HEK293 (cell line): ENCODE data around the gene FKBP5.
"Not testable (repeated sequence)": the region's sequence is repeated elsewhere in the genome, so short reads cannot be mapped to it uniquely, and the experiment has no call there.

Source experiments
- CTCF ChIA-PET: fragments of 350-600 bp; formaldehyde crosslinking; extraction: SDS; loops from one replicate; lab custom pipeline; 2021; ENCODE audit warnings: antibody characterized with exemption; lab: Yijun Ruan, JAX
- POLR2A ChIA-PET: fragments of 300-600 bp; formaldehyde crosslinking; extraction: SDS; loops from one replicate; lab custom pipeline; 2020; ENCODE audit warnings: antibody characterized with exemption, inconsistent platforms; lab: Yijun Ruan, JAX
- H3K27ac ChIP-seq: fragments of 200-500 bp; sonication (Bioruptor generic); 2 replicates; pipeline ENCODE4 v1.5.1; 2014; ENCODE audit warnings: low read depth, low read length, control low read depth, inconsistent platforms; ENCODE audit errors: extremely low read depth
- H3K36me3 ChIP-seq, 2 experiments: fragments of 200-500 bp in 1 of 2; sonication (Bioruptor generic) in 1 of 2; 1 replicate in 1 of 2; 2 replicates in 1 of 2; pipeline ENCODE4 v1.5.1; 2014 to 2017; ENCODE audit warnings: inconsistent platforms in 2 of 2, low read length in 2 of 2; ENCODE audit not compliant: control insufficient read depth in 2 of 2, insufficient read depth in 1 of 2
- H3K4me1 ChIP-seq: fragments of 200-500 bp; sonication (Bioruptor generic); 2 replicates; pipeline ENCODE4 v1.5.1; 2014; ENCODE audit warnings: mild to moderate bottlenecking, low read length, inconsistent platforms; ENCODE audit not compliant: control insufficient read depth, insufficient read depth
- H3K4me3 ChIP-seq: 2 replicates; pipeline ENCODE4 v1.5.1; 2011; ENCODE audit warnings: low read depth, mild to moderate bottlenecking, control low read depth, low read length, moderate library complexity
- H3K9me3 ChIP-seq: fragments of 200-500 bp; sonication (Bioruptor generic); 2 replicates; pipeline ENCODE4 v1.5.1; 2014; ENCODE audit warnings: low read depth, low read length, inconsistent platforms; ENCODE audit not compliant: control insufficient read depth, insufficient read depth
- BCL11A ChIP-seq: fragments of 450-650 bp; formaldehyde crosslinking; IDR thresholded peaks from 2 replicates; pipeline ENCODE4 v1.5.1; 2016; ENCODE audit warnings: low read depth, missing biosample characterization, missing genetic modification characterization
- KLF7 ChIP-seq: fragments of 450-650 bp; formaldehyde crosslinking; IDR thresholded peaks from 2 replicates; pipeline ENCODE4 v1.5.1; 2016; ENCODE audit warnings: missing biosample characterization, missing genetic modification characterization, borderline replicate concordance
- KLF9 ChIP-seq: fragments of 450-650 bp; formaldehyde crosslinking; IDR thresholded peaks from 2 replicates; pipeline ENCODE4 v1.5.1; 2016; ENCODE audit warnings: missing biosample characterization, missing genetic modification characterization, low read depth
- OSR2 ChIP-seq: fragments of 450-650 bp; formaldehyde crosslinking; IDR thresholded peaks from 2 replicates; pipeline ENCODE4 v1.5.1; 2016; ENCODE audit warnings: missing biosample characterization, missing genetic modification characterization
- OVOL3 ChIP-seq: fragments of 450-650 bp; formaldehyde crosslinking; IDR thresholded peaks from 2 replicates; pipeline ENCODE4 v1.5.1; 2016; ENCODE audit warnings: missing biosample characterization, missing genetic modification characterization
- SETDB1 ChIP-seq: IDR thresholded peaks from one replicate; pipeline ENCODE4 v1.6.1; 2017; ENCODE audit warnings: mild to moderate bottlenecking, low read length, moderate library complexity, mixed read lengths; ENCODE audit not compliant: insufficient read length
- SP7 ChIP-seq: fragments of 450-650 bp; formaldehyde crosslinking; IDR thresholded peaks from 2 replicates; pipeline ENCODE4 v1.5.1; 2016; ENCODE audit warnings: missing biosample characterization, missing genetic modification characterization
- ZFHX2 ChIP-seq: fragments of 450-650 bp; formaldehyde crosslinking; conservative IDR thresholded peaks from 2 replicates; pipeline ENCODE4 v1.5.1; 2016; ENCODE audit warnings: missing biosample characterization, missing genetic modification characterization
- ZNF121 ChIP-seq: fragments of 450-650 bp; formaldehyde crosslinking; IDR thresholded peaks from 2 replicates; pipeline ENCODE4 v1.5.1; 2016; ENCODE audit warnings: missing biosample characterization, missing genetic modification characterization
- ZNF214 ChIP-seq: fragments of 450-650 bp; formaldehyde crosslinking; IDR thresholded peaks from 2 replicates; pipeline ENCODE4 v1.5.1; 2017; ENCODE audit warnings: missing biosample characterization, mild to moderate bottlenecking, missing genetic modification characterization, borderline replicate concordance
- ZNF292 ChIP-seq: fragments of 450-650 bp; formaldehyde crosslinking; IDR thresholded peaks from 2 replicates; pipeline ENCODE4 v1.5.1; 2016; ENCODE audit warnings: low read depth, missing biosample characterization, missing genetic modification characterization, borderline replicate concordance
- ZNF391 ChIP-seq: fragments of 450-650 bp; formaldehyde crosslinking; IDR thresholded peaks from 2 replicates; pipeline ENCODE4 v1.5.1; 2016; ENCODE audit warnings: low read depth, missing biosample characterization, missing genetic modification characterization, borderline replicate concordance
- ZNF394 ChIP-seq: fragments of 450-650 bp; formaldehyde crosslinking; IDR thresholded peaks from 2 replicates; pipeline ENCODE4 v1.5.1; 2016; ENCODE audit warnings: missing biosample characterization, missing genetic modification characterization, mild to moderate bottlenecking, moderate library complexity, borderline replicate concordance
- ZNF701 ChIP-seq: fragments of 450-650 bp; formaldehyde crosslinking; IDR thresholded peaks from 2 replicates; pipeline ENCODE4 v1.5.1; 2016; ENCODE audit warnings: missing biosample characterization, missing genetic modification characterization
- TF ChIP-seq, protein P1 (sequence below): fragments of 450-650 bp; formaldehyde crosslinking; IDR thresholded peaks from 2 replicates; pipeline ENCODE4 v1.5.1; 2016; ENCODE audit warnings: missing biosample characterization, missing genetic modification characterization

The FKBP5 gene

DNA sequence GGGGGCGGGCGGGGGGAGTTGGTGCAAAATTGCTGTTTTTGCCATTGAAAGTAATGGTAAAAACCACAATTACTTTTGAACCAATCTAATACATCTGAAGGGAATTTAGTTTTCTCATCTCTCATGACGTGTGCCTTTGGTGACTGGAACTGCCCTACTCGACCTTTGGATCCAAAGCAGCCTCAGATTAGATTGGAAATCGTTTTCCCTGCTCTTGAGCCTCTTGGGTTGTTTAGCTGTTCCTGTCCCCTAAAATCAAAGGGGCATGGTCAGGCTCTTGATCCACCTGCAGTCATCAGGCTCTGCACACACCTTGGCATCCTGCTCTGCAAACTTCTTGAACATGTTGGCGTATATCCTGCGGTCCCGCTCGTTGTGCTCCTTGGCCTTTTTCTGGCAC lies 112.0 kb downstream of the FKBP5 start:
- peaks cover 3 to 23% of the 10 kb centered on the region in 2 experiments for H3K36me3 ChIP-seq
- peaks cover 2% of the 10 kb centered on the region; the same call in 1 of the 2 replicates for H3K4me1 ChIP-seq
- H3K4me3 ChIP-seq = no peak overlapping the region
- no peak overlapping the region for H3K27ac ChIP-seq
- H3K9me3 ChIP-seq = no peaks in the 10 kb centered on the region
- TF ChIP-seq ZNF121 (tag by site-specific recombination) (no peak), ZNF214 (tag by site-specific recombination) (no peak)
- ChIA-PET CTCF (interaction anchor here (0.8 to 13.8 kb wide), 2 partner anchors 24 to 161 kb away, joined by 4 to 258 read pairs; partner anchors contain the start of gene ARMC12), POLR2A (no interaction called here)

DNA sequence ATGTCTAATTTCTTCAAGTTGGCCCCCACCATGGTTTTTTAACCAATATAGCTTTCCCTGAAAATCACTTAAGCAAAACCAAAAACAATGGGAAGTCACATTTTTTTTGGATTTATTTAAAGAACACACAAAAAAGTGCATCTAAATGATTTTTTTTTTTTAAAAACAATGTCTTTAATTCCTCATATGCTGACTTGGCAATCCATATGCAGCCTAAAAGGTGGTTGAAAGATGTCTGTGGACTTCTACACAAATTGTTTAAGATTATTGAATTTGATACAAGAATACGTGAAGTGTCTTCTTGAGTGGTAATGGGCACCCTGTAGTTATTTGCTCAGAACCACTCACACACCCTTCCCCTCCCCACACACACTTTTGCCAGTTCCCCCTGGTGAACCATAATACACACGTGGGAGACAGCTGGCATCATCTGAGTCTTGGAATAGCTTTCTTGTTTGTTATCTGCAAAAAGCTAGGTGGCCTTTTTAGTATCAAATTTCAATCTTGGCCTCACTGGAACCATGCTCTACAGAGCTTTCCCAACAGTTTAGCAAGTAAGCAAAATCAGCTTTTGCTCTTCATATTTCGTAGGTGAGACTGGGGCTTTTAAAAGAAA lies 115.1 kb downstream of the FKBP5 start:
- peaks cover 3 to 23% of the 10 kb centered on the region in 2 experiments for H3K36me3 ChIP-seq

DNA sequence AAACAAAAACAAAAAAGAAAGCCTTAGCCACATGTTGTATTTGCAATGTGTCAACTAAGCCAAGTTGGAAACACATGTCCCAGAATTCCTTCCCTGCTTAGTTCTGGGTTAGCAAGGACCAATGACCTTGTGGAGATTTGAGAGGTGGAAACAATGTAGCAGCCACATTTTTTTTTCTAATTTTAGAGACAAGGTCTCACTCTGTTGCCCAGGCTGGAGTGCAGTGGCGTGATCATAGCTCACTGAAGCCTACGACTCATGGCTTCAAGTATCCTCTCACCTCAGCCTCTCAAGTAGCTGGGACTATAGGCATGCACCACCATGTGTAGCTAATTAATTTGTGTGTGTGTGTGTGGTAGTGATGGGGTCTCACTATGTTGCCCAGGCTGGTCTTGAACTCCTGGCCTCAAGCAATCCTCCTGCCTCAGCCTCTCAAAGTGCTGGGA lies 117.8 kb downstream of the FKBP5 start:
- H3K4me3 ChIP-seq, CTCF ChIA-PET, H3K27ac ChIP-seq, H3K9me3 ChIP-seq, H3K4me1 ChIP-seq: not testable (repeated sequence)
- TF ChIP-seq OSR2 (tag by site-specific recombination) = peak; percentile 26; the same call in 1 of the 2 replicates
- TF ChIP-seq, protein P1, sequence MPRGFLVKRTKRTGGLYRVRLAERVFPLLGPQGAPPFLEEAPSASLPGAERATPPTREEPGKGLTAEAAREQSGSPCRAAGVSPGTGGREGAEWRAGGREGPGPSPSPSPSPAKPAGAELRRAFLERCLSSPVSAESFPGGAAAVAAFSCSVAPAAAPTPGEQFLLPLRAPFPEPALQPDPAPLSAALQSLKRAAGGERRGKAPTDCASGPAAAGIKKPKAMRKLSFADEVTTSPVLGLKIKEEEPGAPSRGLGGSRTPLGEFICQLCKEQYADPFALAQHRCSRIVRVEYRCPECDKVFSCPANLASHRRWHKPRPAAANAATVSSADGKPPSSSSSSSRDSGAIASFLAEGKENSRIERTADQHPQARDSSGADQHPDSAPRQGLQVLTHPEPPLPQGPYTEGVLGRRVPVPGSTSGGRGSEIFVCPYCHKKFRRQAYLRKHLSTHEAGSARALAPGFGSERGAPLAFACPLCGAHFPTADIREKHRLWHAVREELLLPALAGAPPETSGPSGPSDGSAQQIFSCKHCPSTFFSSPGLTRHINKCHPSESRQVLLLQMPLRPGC (tag by site-specific recombination) = peak; percentile 53; the same call in 1 of the 2 replicates
- TF ChIP-seq ZNF121 (tag by site-specific recombination) = peak; percentile 91
- H3K36me3 ChIP-seq = peaks cover 3 to 15% of the 10 kb centered on the region in 2 experiments; a peak in 2 of 3 replicates
- POLR2A ChIA-PET = interaction anchor here (0.9 kb wide), 1 partner anchor 98 kb away, joined by 3 read pairs; no protein-coding TSS in a partner anchor

More for the DNA sequence above, 115.1 kb downstream of the FKBP5 start:
- CTCF ChIA-PET = interaction anchor here (0.7 to 13.8 kb wide), 7 partner anchors 11 to 171 kb away, joined by 3 to 258 read pairs (median 5); partner anchors contain the start of gene ARMC12
- TF ChIP-seq KLF7 (tag by site-specific recombination) (no peak), ZFHX2 (0 out of 2 replicates have a peak, but pooled peaks have one; percentile 12)
- H3K9me3 ChIP-seq = no peaks in the 10 kb centered on the region
- POLR2A ChIA-PET = no interaction called here
- H3K4me1 ChIP-seq = peaks cover 2% of the 10 kb centered on the region; the same call in 1 of the 2 replicates
- no peak overlapping the region for H3K4me3 ChIP-seq
- H3K27ac ChIP-seq = no peak overlapping the region

DNA sequence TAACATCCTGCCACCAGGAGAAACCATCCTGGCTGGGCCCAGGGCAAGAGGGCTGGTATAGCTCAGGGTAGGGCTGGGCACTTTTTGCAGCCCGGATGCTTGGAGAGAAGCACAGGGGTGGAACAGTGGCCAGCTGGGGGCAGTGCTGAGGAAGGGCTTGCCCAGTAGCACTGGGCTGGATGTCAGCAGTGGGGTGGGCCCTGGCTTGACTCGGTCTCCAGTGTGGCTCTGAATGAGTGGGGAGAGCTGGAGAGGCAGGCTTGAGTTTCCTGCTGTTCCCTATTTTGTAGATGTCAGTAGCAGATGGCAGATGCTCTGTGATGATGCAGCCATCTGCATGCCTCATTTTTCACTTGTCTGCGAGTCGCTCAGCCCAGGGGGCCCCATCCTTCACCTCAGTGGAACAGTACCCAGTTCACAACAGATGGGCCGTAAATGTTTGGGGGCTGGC lies 119.7 kb downstream of the FKBP5 start:
- TF ChIP-seq ZNF391 (tag by site-specific recombination) = no peak
- TF ChIP-seq OVOL3 (tag by site-specific recombination) = no peak
- TF ChIP-seq ZNF292 (tag by site-specific recombination) = no peak
- TF ChIP-seq SP7 = no peak
- no peak for TF ChIP-seq KLF9
- no peak for TF ChIP-seq ZNF701 (tag by site-specific recombination)
- no peak for TF ChIP-seq ZNF394
- TF ChIP-seq OSR2 (tag by site-specific recombination) = no peak
- TF ChIP-seq SETDB1 = no peak
- TF ChIP-seq, protein P1 (tag by site-specific recombination) = no peak
- TF ChIP-seq BCL11A (tag by site-specific recombination) = no peak
- Histone ChIP-seq H3K36me3 (peaks cover 0 to 3% of the 10 kb centered on the region in 2 experiments; a peak in 2 of 3 replicates), H3K4me1 (peaks cover 1% of the 10 kb centered on the region; the same call in 1 of the 2 replicates), H3K27ac (no peak overlapping the region), H3K9me3 (no peaks in the 10 kb centered on the region), H3K4me3 (no peak overlapping the region)
- ChIA-PET POLR2A (no interaction called here), CTCF (interaction anchor here (0.6 to 2.9 kb wide), 12 partner anchors 9 to 621 kb away, joined by 3 to 22 read pairs (median 4); partner anchors contain the start of gene ARMC12)
